OCI-LY7 (cell line): ENCODE data around the gene PKHD1. TPM values are rescaled to one million over a fixed set of nuclear protein-coding genes. Genes with fewer than 3 reads are reported as not detected.
"Not testable (repeated sequence)": the region's sequence is repeated elsewhere in the genome, so short reads cannot be mapped to it uniquely, and the experiment has no call there.

Source experiments
- BruUV-seq: library from RNA; stranded (reverse); fragments of 400-500 nt; replicated peaks from 2 replicates; lab custom pipeline; 2021; lab: Mats Ljungman, UMichigan
- CTCF ChIA-PET: fragments of 300-600 bp; sonication (Branson Sonifier 250); formaldehyde crosslinking; loops from one replicate; lab custom pipeline; 2022; ENCODE audit warnings: antibody characterized with exemption; ENCODE audit not compliant: unreplicated experiment; lab: Charles Lee
- POLR2A ChIA-PET: fragments of 300-600 bp; sonication (Branson Sonifier 250); formaldehyde crosslinking; loops from one replicate; lab custom pipeline; 2022; ENCODE audit warnings: antibody characterized with exemption; lab: Charles Lee
- DNase-seq: peaks from one replicate; pipeline ENCODE4 v3.0.0-alpha.2; 2015; ENCODE audit warnings: low spot score
- H2AFZ ChIP-seq: fragments of 200-600 bp; sonication (generic), shearing (Covaris generic); 2 replicates; pipeline ENCODE4 v1.6.1; 2014; ENCODE audit warnings: mild to moderate bottlenecking, antibody characterized with exemption, low read length, moderate library complexity
- H3K27ac ChIP-seq: fragments of 200-600 bp; sonication (generic); 2 replicates; pipeline ENCODE4 v1.5.1; 2014; ENCODE audit warnings: mixed run types, low read depth, mild to moderate bottlenecking, moderate library complexity, low read length, inconsistent platforms; ENCODE audit not compliant: poor library complexity, severe bottlenecking
- H3K36me3 ChIP-seq: fragments of 200-600 bp; sonication (generic); 2 replicates; pipeline ENCODE4 v1.6.1; 2014; ENCODE audit warnings: mild to moderate bottlenecking, antibody characterized with exemption, low read length, moderate library complexity, mixed read lengths; ENCODE audit not compliant: insufficient read depth
- H3K4me1 ChIP-seq: fragments of 200-600 bp; sonication (generic); 2 replicates; pipeline ENCODE4 v1.5.1; 2014; ENCODE audit warnings: mild to moderate bottlenecking, low read length; ENCODE audit not compliant: insufficient read depth, poor library complexity, severe bottlenecking
- H3K4me2 ChIP-seq: fragments of 200-600 bp; sonication (generic); 2 replicates; pipeline ENCODE4 v1.6.1; 2014; ENCODE audit warnings: mild to moderate bottlenecking, low read length
- H3K4me3 ChIP-seq: fragments of 200-600 bp; sonication (generic); 2 replicates; pipeline ENCODE4 v1.5.1; 2014; ENCODE audit warnings: mild to moderate bottlenecking, low read depth, low read length; ENCODE audit not compliant: poor library complexity, severe bottlenecking
- H3K79me2 ChIP-seq: fragments of 200-600 bp; sonication (generic); 2 replicates; pipeline ENCODE4 v1.6.1; 2016; ENCODE audit warnings: low read depth, mild to moderate bottlenecking, low read length, moderate library complexity, mixed read lengths; ENCODE audit not compliant: insufficient read depth
- H3K9me2 ChIP-seq: fragments of 200-600 bp; sonication (generic); 2 replicates; pipeline ENCODE4 v1.6.1; 2016; ENCODE audit warnings: mild to moderate bottlenecking, low read length, mixed read lengths; ENCODE audit not compliant: insufficient read depth
- H3K9me3 ChIP-seq: fragments of 200-600 bp; sonication (generic); 2 replicates; pipeline ENCODE4 v1.6.1; 2014; ENCODE audit warnings: mild to moderate bottlenecking, mixed run types, low read length, mixed read lengths
- H4K20me1 ChIP-seq: fragments of 200-600 bp; sonication (generic); 2 replicates; pipeline ENCODE4 v1.6.1; 2014; ENCODE audit warnings: mild to moderate bottlenecking, antibody characterized with exemption, low read length, moderate library complexity, mixed read lengths; ENCODE audit not compliant: insufficient read depth
- EZH2phosphoT487 ChIP-seq: fragments of 200-600 bp; sonication (generic); IDR thresholded peaks from 2 replicates; pipeline ENCODE4 v1.6.1; 2018; ENCODE audit warnings: low read depth, borderline replicate concordance, mild to moderate bottlenecking, mixed run types, antibody characterized with exemption, low read length, moderate library complexity, mixed read lengths
- intact Hi-C: fragments of 100-400 bp; cut with micrococcal nuclease; formaldehyde crosslinking; loops from one replicate; pipeline ENCODE4 v1.10.0; 2022; ENCODE audit not compliant: unreplicated experiment
- total RNA-seq, 2 experiments: library from RNA; depleted of rRNA in 1 of 2; stranded (reverse); fragments of >200 nt in 1 of 2; shearing (Covaris generic) in 1 of 2; gene quantifications; 2 replicates each; pipeline ENCODE4 v1.2.3, GENCODE V29; 2014 to 2022
- TF ChIP-seq, protein P1 (sequence below): fragments of 200-600 bp; sonication (generic); conservative IDR thresholded peaks from 2 replicates; pipeline ENCODE4 v1.5.1; 2014; ENCODE audit warnings: mild to moderate bottlenecking, antibody characterized with exemption, low read length, moderate library complexity, mixed read lengths

Gene PKHD1
- total RNA-seq, 2 experiments from 2014 or later = not detected

DNA sequence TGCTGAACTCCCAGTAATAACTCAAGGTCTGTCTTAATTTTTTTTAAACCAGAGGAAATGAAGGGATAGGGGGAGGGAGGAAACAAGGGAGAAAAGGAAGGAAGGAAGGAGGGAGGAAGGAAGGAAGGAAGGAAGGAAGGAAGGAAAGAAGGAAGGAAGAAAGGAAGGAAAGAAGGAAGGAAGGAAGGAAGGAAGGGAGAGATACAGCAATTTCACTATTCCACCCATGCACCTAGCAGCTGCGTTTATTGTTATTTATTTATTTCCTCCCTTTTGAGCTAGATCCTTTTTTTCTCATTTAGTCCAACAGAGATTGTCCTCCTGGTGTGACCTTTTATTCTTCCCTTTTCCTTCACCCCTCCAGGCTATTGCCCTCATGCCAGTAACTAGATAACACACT lies 97.6 kb downstream of the PKHD1 start:
- Histone ChIP-seq H3K4me1 (no peaks in the 10 kb centered on the region), H2AFZ (no peak overlapping the region), H3K4me2 (no peak overlapping the region), H3K9me2 (no peaks in the 10 kb centered on the region), H4K20me1 (no peaks in the 10 kb centered on the region), H3K36me3 (no peaks in the 10 kb centered on the region), H3K9me3 (no peaks in the 10 kb centered on the region), H3K4me3 (no peak overlapping the region), H3K27ac (no peak overlapping the region), H3K79me2 (no peaks in the 10 kb centered on the region)
- no peak for DNase-seq
- TF ChIP-seq, protein P1, sequence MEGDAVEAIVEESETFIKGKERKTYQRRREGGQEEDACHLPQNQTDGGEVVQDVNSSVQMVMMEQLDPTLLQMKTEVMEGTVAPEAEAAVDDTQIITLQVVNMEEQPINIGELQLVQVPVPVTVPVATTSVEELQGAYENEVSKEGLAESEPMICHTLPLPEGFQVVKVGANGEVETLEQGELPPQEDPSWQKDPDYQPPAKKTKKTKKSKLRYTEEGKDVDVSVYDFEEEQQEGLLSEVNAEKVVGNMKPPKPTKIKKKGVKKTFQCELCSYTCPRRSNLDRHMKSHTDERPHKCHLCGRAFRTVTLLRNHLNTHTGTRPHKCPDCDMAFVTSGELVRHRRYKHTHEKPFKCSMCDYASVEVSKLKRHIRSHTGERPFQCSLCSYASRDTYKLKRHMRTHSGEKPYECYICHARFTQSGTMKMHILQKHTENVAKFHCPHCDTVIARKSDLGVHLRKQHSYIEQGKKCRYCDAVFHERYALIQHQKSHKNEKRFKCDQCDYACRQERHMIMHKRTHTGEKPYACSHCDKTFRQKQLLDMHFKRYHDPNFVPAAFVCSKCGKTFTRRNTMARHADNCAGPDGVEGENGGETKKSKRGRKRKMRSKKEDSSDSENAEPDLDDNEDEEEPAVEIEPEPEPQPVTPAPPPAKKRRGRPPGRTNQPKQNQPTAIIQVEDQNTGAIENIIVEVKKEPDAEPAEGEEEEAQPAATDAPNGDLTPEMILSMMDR = no peak
- no peak for TF ChIP-seq EZH2phosphoT487
- BruUV-seq = no TSS peak
- intact Hi-C loops = no loop called here
- CTCF ChIA-PET = no interaction called here
- POLR2A ChIA-PET = interaction anchor here (0.6 kb wide), 2 partner anchors 9 to 202 kb away, joined by 3 to 5 read pairs; no protein-coding TSS in a partner anchor

DNA sequence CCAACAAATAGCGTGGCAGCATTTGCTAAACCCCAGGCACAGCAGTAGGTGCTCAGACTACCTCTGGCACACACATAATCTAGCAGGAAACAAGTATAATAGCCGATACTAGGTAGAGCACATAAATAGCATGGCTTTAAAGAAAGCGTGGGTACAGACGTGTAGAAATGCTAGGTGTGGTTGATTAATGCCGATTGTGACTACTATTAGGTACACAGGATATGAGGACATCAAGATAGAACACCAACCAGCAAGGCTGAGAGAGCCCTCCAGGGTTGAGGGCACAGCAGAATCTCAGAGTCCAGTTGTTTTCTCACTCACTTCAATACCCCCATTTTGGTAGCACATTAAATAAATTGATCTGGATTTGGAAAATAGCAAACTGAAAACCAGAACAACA lies 100.5 kb downstream of the PKHD1 start:
- intact Hi-C loops = no loop called here
- no TSS peak for BruUV-seq
- Histone ChIP-seq H2AFZ (no peak overlapping the region), H3K9me2 (no peaks in the 10 kb centered on the region), H3K4me3 (no peak overlapping the region), H3K9me3 (no peaks in the 10 kb centered on the region), H3K79me2 (no peaks in the 10 kb centered on the region), H4K20me1 (no peaks in the 10 kb centered on the region), H3K4me1 (no peaks in the 10 kb centered on the region), H3K4me2 (no peak overlapping the region), H3K36me3 (no peaks in the 10 kb centered on the region), H3K27ac (no peak overlapping the region)
- TF ChIP-seq, protein P1 = no peak
- TF ChIP-seq EZH2phosphoT487 = no peak
- ChIA-PET CTCF (no interaction called here), POLR2A (no interaction called here)
- DNase-seq = no peak

DNA sequence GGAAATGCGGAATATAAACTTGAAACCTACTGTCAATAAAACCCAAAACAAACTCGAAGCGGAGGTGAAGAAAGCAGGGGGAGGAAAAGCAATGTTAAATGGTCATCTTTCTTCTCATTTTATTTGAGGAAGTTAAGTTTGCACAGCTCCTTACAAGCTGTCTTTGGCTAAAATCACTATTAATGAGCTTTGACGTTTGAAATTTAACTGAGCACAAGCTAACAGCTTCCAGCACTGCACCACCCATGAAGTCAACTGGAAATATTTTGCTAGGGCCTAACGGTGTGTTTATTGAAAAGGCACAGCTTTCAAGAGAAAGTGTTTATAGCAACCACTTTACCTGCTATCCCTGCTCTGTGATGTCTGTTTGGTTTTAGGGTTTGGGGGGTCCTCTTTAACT lies 103.8 kb downstream of the PKHD1 start:
- Histone ChIP-seq H3K36me3 (no peaks in the 10 kb centered on the region), H3K27ac (no peak overlapping the region), H3K4me3 (no peak overlapping the region), H3K79me2 (no peaks in the 10 kb centered on the region), H3K9me3 (no peaks in the 10 kb centered on the region), H3K4me2 (no peak overlapping the region), H4K20me1 (no peaks in the 10 kb centered on the region), H3K4me1 (no peaks in the 10 kb centered on the region), H3K9me2 (no peaks in the 10 kb centered on the region), H2AFZ (no peak overlapping the region)
- POLR2A ChIA-PET = interaction anchor here (0.5 to 1.3 kb wide), 2 partner anchors 30 to 510 kb away, joined by 3 to 4 read pairs; no protein-coding TSS in a partner anchor
- intact Hi-C loops = no loop called here
- TF ChIP-seq, protein P1 = no peak
- TF ChIP-seq EZH2phosphoT487 = no peak
- CTCF ChIA-PET = no interaction called here
- no peak for DNase-seq
- no TSS peak for BruUV-seq

DNA sequence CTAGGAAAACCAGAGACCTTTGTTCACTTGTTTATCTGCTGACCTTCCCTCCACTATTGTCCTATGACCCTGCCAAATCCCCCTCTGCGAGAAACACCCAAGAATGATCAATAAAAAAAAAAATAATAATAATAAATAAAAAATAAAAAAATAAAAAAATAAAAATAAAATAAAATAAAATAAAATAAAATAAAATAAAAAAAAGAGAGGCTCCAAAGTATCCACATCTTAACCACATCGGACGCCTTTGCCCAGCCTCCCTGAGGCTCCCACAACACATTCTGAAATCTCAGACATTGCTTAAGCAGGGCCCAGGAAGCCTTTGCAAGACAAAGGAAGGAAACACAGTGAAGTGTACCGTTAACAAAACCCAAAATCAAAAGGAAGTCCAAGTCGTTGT lies 104.7 kb downstream of the PKHD1 start:
- POLR2A ChIA-PET, H4K20me1 ChIP-seq, H3K36me3 ChIP-seq, intact Hi-C loops, CTCF ChIA-PET, BruUV-seq, H3K4me3 ChIP-seq, DNase-seq, H2AFZ ChIP-seq, H3K79me2 ChIP-seq, H3K4me1 ChIP-seq, H3K4me2 ChIP-seq, H3K27ac ChIP-seq, H3K9me2 ChIP-seq, H3K9me3 ChIP-seq: not testable (repeated sequence)
